Measurements from ENCODE around the gene DEK.

DNA sequence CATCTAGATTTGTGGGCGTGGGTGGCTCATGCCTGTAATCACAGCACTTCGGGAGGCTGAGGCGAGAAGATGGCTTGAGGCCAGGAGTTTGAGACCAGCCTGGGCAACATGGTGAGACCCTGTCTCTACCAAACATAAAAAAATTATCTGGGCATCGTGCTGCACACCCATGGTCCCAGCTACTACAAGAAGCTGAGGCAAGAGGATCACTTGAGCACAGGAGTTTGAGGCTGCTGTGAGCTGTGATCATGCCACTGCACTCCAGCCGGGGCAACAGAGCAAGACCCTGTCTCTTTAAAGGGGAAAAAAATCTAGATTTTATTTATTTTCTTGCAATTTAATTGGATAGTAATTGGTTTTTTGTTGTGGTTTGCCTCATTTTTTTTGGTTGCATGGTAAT, 53.6 kb downstream of the DEK start:
- no peak for TF ChIP-seq EZH2 (IDR thresholded peaks at IDR 0.05; ENCODE audit: borderline replicate concordance, low read depth, low read length, poor library complexity, severe bottlenecking)
- TF ChIP-seq, protein P1, sequence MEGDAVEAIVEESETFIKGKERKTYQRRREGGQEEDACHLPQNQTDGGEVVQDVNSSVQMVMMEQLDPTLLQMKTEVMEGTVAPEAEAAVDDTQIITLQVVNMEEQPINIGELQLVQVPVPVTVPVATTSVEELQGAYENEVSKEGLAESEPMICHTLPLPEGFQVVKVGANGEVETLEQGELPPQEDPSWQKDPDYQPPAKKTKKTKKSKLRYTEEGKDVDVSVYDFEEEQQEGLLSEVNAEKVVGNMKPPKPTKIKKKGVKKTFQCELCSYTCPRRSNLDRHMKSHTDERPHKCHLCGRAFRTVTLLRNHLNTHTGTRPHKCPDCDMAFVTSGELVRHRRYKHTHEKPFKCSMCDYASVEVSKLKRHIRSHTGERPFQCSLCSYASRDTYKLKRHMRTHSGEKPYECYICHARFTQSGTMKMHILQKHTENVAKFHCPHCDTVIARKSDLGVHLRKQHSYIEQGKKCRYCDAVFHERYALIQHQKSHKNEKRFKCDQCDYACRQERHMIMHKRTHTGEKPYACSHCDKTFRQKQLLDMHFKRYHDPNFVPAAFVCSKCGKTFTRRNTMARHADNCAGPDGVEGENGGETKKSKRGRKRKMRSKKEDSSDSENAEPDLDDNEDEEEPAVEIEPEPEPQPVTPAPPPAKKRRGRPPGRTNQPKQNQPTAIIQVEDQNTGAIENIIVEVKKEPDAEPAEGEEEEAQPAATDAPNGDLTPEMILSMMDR (conservative IDR thresholded peaks at IDR 0.05; ENCODE audit: low read depth, low read length): no peak

Data from A673 (cell line).